Neural progenitor cell (in vitro differentiated cells): ENCODE measurements around the gene PGP. TPM values are rescaled to one million over a fixed set of nuclear protein-coding genes. Genes with fewer than 3 reads are reported as not detected.

Experiments
- DNase-seq: peaks from one replicate; pipeline ENCODE4 v3.0.0-alpha.2; 2016; ENCODE audit warnings: low spot score
- H2AFZ ChIP-seq: fragments of 200-600 bp; sonication (generic); replicated peaks from 2 replicates; pipeline ENCODE4 v1.6.1; 2016; ENCODE audit warnings: antibody characterized with exemption
- H3F3A ChIP-seq: fragments of 200-600 bp; sonication (generic); 2 replicates; pipeline ENCODE4 v1.6.1; 2016; ENCODE audit warnings: antibody characterized with exemption, low read depth
- H3K27ac ChIP-seq: fragments of 200-600 bp; sonication (generic); 2 replicates; pipeline ENCODE4 v1.5.1; 2016; ENCODE audit warnings: mild to moderate bottlenecking
- H3K27me3 ChIP-seq: fragments of 200-600 bp; sonication (generic); 2 replicates; pipeline ENCODE4 v1.6.1; 2016; ENCODE audit warnings: mild to moderate bottlenecking, moderate library complexity
- H3K36me3 ChIP-seq: fragments of 200-600 bp; sonication (generic); 2 replicates; pipeline ENCODE4 v1.5.1; 2016
- H3K4me1 ChIP-seq: fragments of 200-600 bp; sonication (generic); 2 replicates; pipeline ENCODE4 v1.6.1; 2016; ENCODE audit warnings: mixed run types
- H3K4me2 ChIP-seq: fragments of 200-600 bp; sonication (generic); 2 replicates; pipeline ENCODE4 v1.6.1; 2016
- H3K4me3 ChIP-seq: fragments of 200-600 bp; sonication (generic); 2 replicates; pipeline ENCODE4 v1.5.1; 2016
- H3K79me2 ChIP-seq: fragments of 200-600 bp; sonication (generic); 2 replicates; pipeline ENCODE4 v1.6.1; 2016; ENCODE audit warnings: low read depth
- H3K9ac ChIP-seq: fragments of 200-600 bp; sonication (generic); 2 replicates; pipeline ENCODE4 v1.6.1; 2016
- H3K9me3 ChIP-seq: fragments of 200-600 bp; sonication (generic); 2 replicates; pipeline ENCODE4 v1.5.1; 2016; ENCODE audit warnings: low read depth
- H4K20me1 ChIP-seq: fragments of 200-600 bp; sonication (generic); 2 replicates; pipeline ENCODE4 v1.6.1; 2016; ENCODE audit warnings: low read depth
- H3K27ac Mint-ChIP-seq: 3 replicates; pipeline ENCODE4 v1.8.0; 2021; ENCODE audit warnings: mixed read lengths
- H3K27me3 Mint-ChIP-seq: 2 replicates; pipeline ENCODE4 v1.8.0; 2022; ENCODE audit warnings: low read depth, mild to moderate bottlenecking, inconsistent platforms, moderate library complexity, mixed read lengths; ENCODE audit not compliant: insufficient read depth
- H3K36me3 Mint-ChIP-seq: 3 replicates; pipeline ENCODE4 v1.8.0; 2021; ENCODE audit warnings: mixed read lengths
- H3K4me1 Mint-ChIP-seq: 3 replicates; pipeline ENCODE4 v1.8.0; 2021; ENCODE audit warnings: mixed read lengths
- H3K4me3 Mint-ChIP-seq: 3 replicates; pipeline ENCODE4 v1.8.0; 2021; ENCODE audit warnings: mild to moderate bottlenecking, moderate library complexity, mixed read lengths
- H3K9me3 Mint-ChIP-seq: 3 replicates; pipeline ENCODE4 v1.8.0; 2020; ENCODE audit warnings: mixed read lengths
- EZH2 ChIP-seq: fragments of 200-600 bp; sonication (generic); IDR thresholded peaks from 2 replicates; pipeline ENCODE4 v1.6.1; 2017; ENCODE audit warnings: antibody characterized with exemption, mild to moderate bottlenecking, moderate library complexity
- EZH2phosphoT487 ChIP-seq: fragments of 200-600 bp; sonication (generic); IDR thresholded peaks from 2 replicates; pipeline ENCODE4 v1.6.1; 2017; ENCODE audit warnings: antibody characterized with exemption
- total RNA-seq: library from RNA; depleted of rRNA; stranded (reverse); fragments of >200 nt; gene quantifications from 2 replicates; pipeline ENCODE4 v1.2.3, GENCODE V29; 2015; ENCODE audit warnings: low replicate concordance
- TF ChIP-seq, protein P1 (sequence below): fragments of 200-600 bp; sonication (generic); IDR thresholded peaks from 2 replicates; pipeline ENCODE4 v1.5.1; 2017; ENCODE audit warnings: antibody characterized with exemption, mild to moderate bottlenecking

PGP gene
- total RNA-seq, 1 donor from 2014 or later, result 13.3 TPM

DNA sequence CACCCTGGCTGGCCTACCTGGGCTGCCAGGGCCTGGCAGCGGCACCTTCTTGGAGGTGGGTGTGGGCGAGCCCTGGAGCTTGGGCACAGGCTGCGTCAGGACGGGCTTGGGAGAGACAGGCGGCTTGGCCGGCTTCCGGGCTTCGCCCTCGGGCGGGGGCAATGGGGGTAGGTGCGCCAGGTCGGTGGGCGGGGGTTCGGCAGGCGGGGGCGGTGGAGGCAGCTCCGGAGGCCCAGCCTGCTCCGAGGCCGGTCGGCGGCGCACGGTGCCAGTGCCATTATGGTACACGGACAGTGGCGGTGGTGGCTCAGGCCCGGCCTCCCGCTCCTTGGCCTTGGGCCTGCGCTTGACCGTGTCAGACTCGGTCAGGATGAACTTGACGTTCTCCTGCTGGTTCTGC is 35.1 kb downstream of the PGP start:
- Histone ChIP-seq H2AFZ (no peak overlapping the region), H3K36me3 (no peaks in the 10 kb centered on the region), H3K9ac (no peak overlapping the region), H3K4me3 (no peak overlapping the region), H3K27ac (no peak overlapping the region), H3F3A (peaks cover 5% of the 10 kb centered on the region), H3K4me2 (no peak overlapping the region), H4K20me1 (no peaks in the 10 kb centered on the region), H3K27me3 (no peaks in the 10 kb centered on the region), H3K9me3 (no peaks in the 10 kb centered on the region), H3K79me2 (no peaks in the 10 kb centered on the region), H3K4me1 (no peaks in the 10 kb centered on the region)
- Mint-ChIP-seq H3K27ac (no peak overlapping the region), H3K9me3 (no peaks in the 10 kb centered on the region), H3K27me3 (peaks cover 10% of the 10 kb centered on the region), H3K36me3 (peaks cover 2% of the 10 kb centered on the region), H3K4me3 (no peak overlapping the region), H3K4me1 (peaks cover 3% of the 10 kb centered on the region)
- no peak for DNase-seq
- TF ChIP-seq, protein P1, sequence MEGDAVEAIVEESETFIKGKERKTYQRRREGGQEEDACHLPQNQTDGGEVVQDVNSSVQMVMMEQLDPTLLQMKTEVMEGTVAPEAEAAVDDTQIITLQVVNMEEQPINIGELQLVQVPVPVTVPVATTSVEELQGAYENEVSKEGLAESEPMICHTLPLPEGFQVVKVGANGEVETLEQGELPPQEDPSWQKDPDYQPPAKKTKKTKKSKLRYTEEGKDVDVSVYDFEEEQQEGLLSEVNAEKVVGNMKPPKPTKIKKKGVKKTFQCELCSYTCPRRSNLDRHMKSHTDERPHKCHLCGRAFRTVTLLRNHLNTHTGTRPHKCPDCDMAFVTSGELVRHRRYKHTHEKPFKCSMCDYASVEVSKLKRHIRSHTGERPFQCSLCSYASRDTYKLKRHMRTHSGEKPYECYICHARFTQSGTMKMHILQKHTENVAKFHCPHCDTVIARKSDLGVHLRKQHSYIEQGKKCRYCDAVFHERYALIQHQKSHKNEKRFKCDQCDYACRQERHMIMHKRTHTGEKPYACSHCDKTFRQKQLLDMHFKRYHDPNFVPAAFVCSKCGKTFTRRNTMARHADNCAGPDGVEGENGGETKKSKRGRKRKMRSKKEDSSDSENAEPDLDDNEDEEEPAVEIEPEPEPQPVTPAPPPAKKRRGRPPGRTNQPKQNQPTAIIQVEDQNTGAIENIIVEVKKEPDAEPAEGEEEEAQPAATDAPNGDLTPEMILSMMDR, result no peak
- TF ChIP-seq EZH2 (no peak), EZH2phosphoT487 (no peak)

- H3F3A ChIP-seq, result peaks cover 5% of the 10 kb centered on the region
- no peaks in the 10 kb centered on the region for H3K79me2 ChIP-seq
- DNase-seq, result no peak
- no peak overlapping the region for H3K27ac ChIP-seq
- H3K9me3 Mint-ChIP-seq, result no peaks in the 10 kb centered on the region
- no peaks in the 10 kb centered on the region for H3K27me3 ChIP-seq
- no peak overlapping the region for H3K9ac ChIP-seq
- H3K27me3 Mint-ChIP-seq, result peaks cover 7% of the 10 kb centered on the region
- H4K20me1 ChIP-seq, result no peaks in the 10 kb centered on the region
- no peak overlapping the region for H2AFZ ChIP-seq
- H3K4me3 ChIP-seq, result no peak overlapping the region
- peaks cover 2% of the 10 kb centered on the region for H3K36me3 Mint-ChIP-seq
- no peaks in the 10 kb centered on the region for H3K9me3 ChIP-seq
- TF ChIP-seq, protein P1, result no peak
- no peak overlapping the region for H3K4me2 ChIP-seq
- H3K4me3 Mint-ChIP-seq, result no peak overlapping the region
- H3K36me3 ChIP-seq, result no peaks in the 10 kb centered on the region
- no peak overlapping the region for H3K27ac Mint-ChIP-seq
- peaks cover 3% of the 10 kb centered on the region for H3K4me1 Mint-ChIP-seq
- no peaks in the 10 kb centered on the region for H3K4me1 ChIP-seq
Observed at GRCh38 chr16:2179107-2179501, 35.5 kb downstream of the PGP start.

DNA sequence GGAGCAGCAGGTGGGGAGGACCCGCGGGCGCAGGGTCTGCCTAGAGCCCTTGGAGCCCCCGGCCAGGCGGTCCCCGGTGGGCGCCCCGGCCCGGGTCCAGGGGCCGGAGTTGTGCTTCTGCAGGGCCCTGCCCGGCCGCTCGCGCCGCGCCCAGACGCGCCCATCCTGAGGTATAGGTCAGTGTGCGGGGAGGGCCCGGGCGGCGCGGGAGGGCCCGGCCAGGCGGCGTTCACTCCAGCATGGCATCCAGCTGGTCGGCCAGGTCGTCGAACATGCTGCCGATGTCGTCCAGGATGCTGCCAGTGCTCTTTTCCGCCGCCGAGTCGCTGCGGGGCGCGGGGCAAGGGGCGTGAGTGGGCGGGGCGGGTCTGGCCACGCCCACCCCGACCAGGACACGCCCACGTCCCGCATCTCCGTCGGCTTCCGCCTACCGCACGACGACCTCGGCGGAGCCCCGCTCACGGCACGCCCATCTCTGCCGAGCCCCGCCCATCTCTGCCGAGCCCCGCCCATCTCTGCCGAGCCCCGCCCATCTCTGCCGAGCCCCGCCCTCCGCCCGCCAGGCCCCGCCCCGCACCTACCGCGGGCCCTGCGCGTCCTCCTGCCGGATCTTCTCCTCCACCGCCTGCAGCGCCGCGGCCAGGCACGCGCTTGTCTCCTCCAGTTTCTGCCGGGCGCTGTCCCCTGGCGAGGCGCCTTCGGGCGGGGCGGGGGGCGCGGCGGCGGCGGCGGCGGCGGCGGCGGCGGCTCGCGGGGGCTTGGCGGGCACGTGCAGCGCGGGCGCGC is 36.1 kb downstream of the PGP start:
- Histone ChIP-seq H3K9me3 (no peaks in the 10 kb centered on the region), H3K9ac (no peak overlapping the region), H3K4me1 (no peaks in the 10 kb centered on the region), H3F3A (peaks cover 5% of the 10 kb centered on the region), H3K4me2 (no peak overlapping the region), H3K79me2 (no peaks in the 10 kb centered on the region), H3K36me3 (no peaks in the 10 kb centered on the region), H3K27me3 (no peaks in the 10 kb centered on the region), H4K20me1 (no peaks in the 10 kb centered on the region), H3K4me3 (no peak overlapping the region), H2AFZ (no peak overlapping the region), H3K27ac (no peak overlapping the region)
- no peak overlapping the region for H3K27ac Mint-ChIP-seq
- H3K36me3 Mint-ChIP-seq, result peaks cover 2% of the 10 kb centered on the region
- peak; percentile 76 for DNase-seq
- no peaks in the 10 kb centered on the region for H3K9me3 Mint-ChIP-seq
- H3K4me1 Mint-ChIP-seq, result peaks cover 3% of the 10 kb centered on the region
- peaks cover 6% of the 10 kb centered on the region for H3K27me3 Mint-ChIP-seq
- TF ChIP-seq EZH2, result no peak
- TF ChIP-seq, protein P1, result no peak
- no peak for TF ChIP-seq EZH2phosphoT487
- H3K4me3 Mint-ChIP-seq, result no peak overlapping the region
